HG03139 (cell line): ENCODE data around the gene GALNT17.
"Not testable (repeated sequence)": the region's sequence is repeated elsewhere in the genome, so short reads cannot be mapped to it uniquely, and the experiment has no call there.

ENCODE experiments used
- ATAC-seq: cut with Tn5 transposase; IDR thresholded peaks from one replicate; pipeline ENCODE4 v1.9.1; 2021; ENCODE audit not compliant: unreplicated experiment

The GALNT17 gene

GRCh38 chr7:71157757-71158156, 25.8 kb downstream of the GALNT17 start:
- ATAC-seq: no peak

- no peak for ATAC-seq
Observed at GRCh38 chr7:71165708-71166107, 33.8 kb downstream of the GALNT17 start.

GRCh38 chr7:71171476-71171875, 39.5 kb downstream of the GALNT17 start:
- no peak for ATAC-seq

- no peak for ATAC-seq
Observed at GRCh38 chr7:71173955-71174354, 42.0 kb downstream of the GALNT17 start.

GRCh38 chr7:71182438-71182935, 50.5 kb downstream of the GALNT17 start:
- ATAC-seq: no peak

GRCh38 chr7:71184136-71184535, 52.2 kb downstream of the GALNT17 start:
- ATAC-seq: no peak

GRCh38 chr7:71184609-71185008, 52.7 kb downstream of the GALNT17 start:
- no peak for ATAC-seq

GRCh38 chr7:71186535-71187057, 54.7 kb downstream of the GALNT17 start:
- no peak for ATAC-seq

- no peak for ATAC-seq
Observed at GRCh38 chr7:71191771-71192170, 59.8 kb downstream of the GALNT17 start.

- ATAC-seq: no peak
Observed at GRCh38 chr7:71193099-71193810, 61.3 kb downstream of the GALNT17 start.

GRCh38 chr7:71198391-71198790, 66.4 kb downstream of the GALNT17 start:
- no peak for ATAC-seq

GRCh38 chr7:71198887-71199286, 66.9 kb downstream of the GALNT17 start:
- no peak for ATAC-seq

GRCh38 chr7:71206184-71206583, 74.2 kb downstream of the GALNT17 start:
- ATAC-seq: no peak

- no peak for ATAC-seq
Observed at GRCh38 chr7:71208881-71209280, 76.9 kb downstream of the GALNT17 start.

- not testable (repeated sequence) for ATAC-seq
Observed at GRCh38 chr7:71209484-71209883, 77.5 kb downstream of the GALNT17 start.

- no peak for ATAC-seq
Observed at GRCh38 chr7:71210220-71210619, 78.3 kb downstream of the GALNT17 start.

- ATAC-seq: not testable (repeated sequence)
Observed at GRCh38 chr7:71212433-71212832, 80.5 kb downstream of the GALNT17 start.

- no peak for ATAC-seq
Observed at GRCh38 chr7:71216211-71216610, 84.3 kb downstream of the GALNT17 start.

- ATAC-seq: no peak
Observed at GRCh38 chr7:71220210-71220695, 88.3 kb downstream of the GALNT17 start.

- no peak for ATAC-seq
Observed at GRCh38 chr7:71221049-71221448, 89.1 kb downstream of the GALNT17 start.

- no peak for ATAC-seq
Observed at GRCh38 chr7:71221549-71221948, 89.6 kb downstream of the GALNT17 start.

GRCh38 chr7:71227126-71227525, 95.2 kb downstream of the GALNT17 start:
- ATAC-seq: no peak

GRCh38 chr7:71229148-71229547, 97.2 kb downstream of the GALNT17 start:
- no peak for ATAC-seq
